ENCODE data around the gene CDH6. TPM values are rescaled to one million over a fixed set of nuclear protein-coding genes. Genes with fewer than 3 reads are reported as not detected.

CDH6 gene
- total and polyA plus RNA-seq, 2 of the 13 experiments (the other 11 are each of a cell fraction or from before 2014, with no cell fraction given) = not detected

DNA sequence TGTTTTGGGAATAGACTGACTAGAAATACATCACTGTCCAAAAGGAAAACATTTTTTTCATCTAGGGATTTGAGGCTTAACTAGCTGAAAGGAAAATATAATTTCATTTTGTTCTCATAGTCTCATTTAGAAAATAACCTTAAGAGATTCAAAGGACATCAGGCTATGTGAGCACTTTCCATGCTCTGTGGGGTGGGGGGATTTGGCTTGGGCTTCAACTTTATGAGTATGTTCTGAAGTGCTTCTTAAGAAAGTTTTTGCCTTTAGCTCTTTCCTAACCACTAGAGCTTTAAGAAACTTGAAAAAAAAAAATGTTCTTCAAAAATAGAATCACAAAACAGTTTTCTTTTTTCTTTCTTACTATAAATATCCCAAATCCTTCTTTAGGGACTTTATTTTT, 17.6 kb downstream of the CDH6 start:
- intact Hi-C loops (cut with micrococcal nuclease; ENCODE audit: unreplicated experiment) (no loop called here), in situ Hi-C loops (cut with HindIII; ENCODE audit: extremely low pct_ligation_motif_present, low pct_unique_long_range_greater_than_20kb) (loop anchor here (25.0 kb wide), 1 partner anchor 799 kb away; no protein-coding TSS in a partner anchor)
- H3K4me2 ChIP-seq (ENCODE audit: low read depth, low read length) = no peak overlapping the region
- no peaks in the 10 kb centered on the region for H3K9me3 ChIP-seq (ENCODE audit: low read length)
- H3K27ac ChIP-seq (ENCODE audit: extremely low read length, insufficient read depth, low read length) = no peak overlapping the region
- ChIA-PET CTCF (ENCODE audit: low intra/inter-chr PET ratio, low total read pairs) (no interaction called here), POLR2A (no interaction called here)
- FAIRE-seq = no peak
- H3K27me3 ChIP-seq (ENCODE audit: control insufficient read depth in 1 of 2, insufficient read depth in 2 of 2, low read length in 2 of 2) = no peaks in the 10 kb centered on the region
- H4K20me1 ChIP-seq (ENCODE audit: insufficient read depth, low read length) = no peaks in the 10 kb centered on the region
- no peaks in the 10 kb centered on the region for H3K4me1 ChIP-seq (ENCODE audit: insufficient read depth, low read length)
- DNase-seq (ENCODE audit: low spot score) = no peak
- no peak overlapping the region for H3K9ac ChIP-seq (ENCODE audit: insufficient read depth, low read depth, low read length)
- no peak overlapping the region for H3K4me3 ChIP-seq (replicated peaks in 1 of 3; ENCODE audit: insufficient read depth in 1 of 3, low read depth in 2 of 3, low read length in 3 of 3)
- H3K36me3 ChIP-seq (replicated peaks in 1 of 2; ENCODE audit: control insufficient read depth in 1 of 2, insufficient read depth in 2 of 2, low read length in 2 of 2) = no peaks in the 10 kb centered on the region
- ATAC-seq = no peak
- no peaks in the 10 kb centered on the region for H3K79me2 ChIP-seq (ENCODE audit: insufficient read depth, low read length)
- no TSS peak for BruUV-seq (replicated peaks)
- TF ChIP-seq POLR2AphosphoS5 (IDR thresholded peaks at IDR 0.05; ENCODE audit: low read depth, low read length) = no peak
- no peak for TF ChIP-seq U2AF2 (IDR thresholded peaks at IDR 0.05; ENCODE audit: low read depth, low read length)
- TF ChIP-seq, protein P1, sequence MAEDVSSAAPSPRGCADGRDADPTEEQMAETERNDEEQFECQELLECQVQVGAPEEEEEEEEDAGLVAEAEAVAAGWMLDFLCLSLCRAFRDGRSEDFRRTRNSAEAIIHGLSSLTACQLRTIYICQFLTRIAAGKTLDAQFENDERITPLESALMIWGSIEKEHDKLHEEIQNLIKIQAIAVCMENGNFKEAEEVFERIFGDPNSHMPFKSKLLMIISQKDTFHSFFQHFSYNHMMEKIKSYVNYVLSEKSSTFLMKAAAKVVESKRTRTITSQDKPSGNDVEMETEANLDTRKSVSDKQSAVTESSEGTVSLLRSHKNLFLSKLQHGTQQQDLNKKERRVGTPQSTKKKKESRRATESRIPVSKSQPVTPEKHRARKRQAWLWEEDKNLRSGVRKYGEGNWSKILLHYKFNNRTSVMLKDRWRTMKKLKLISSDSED (CRISPR knock-in tag; IDR thresholded peaks at IDR 0.05) = no peak
- H2AFZ ChIP-seq (ENCODE audit: low read length) = no peak overlapping the region

- WGBS (ENCODE audit: low lambda C conversion rate) = 22% methylated on average over 4 of the region's 4 CpGs
- no peaks in the 10 kb centered on the region for H4K20me1 ChIP-seq (ENCODE audit: insufficient read depth, low read length)
- no peaks in the 10 kb centered on the region for H3K79me2 ChIP-seq (ENCODE audit: insufficient read depth, low read length)
- no peak overlapping the region for H3K4me3 ChIP-seq (replicated peaks in 1 of 3; ENCODE audit: insufficient read depth in 1 of 3, low read depth in 2 of 3, low read length in 3 of 3)
- ChIA-PET CTCF (ENCODE audit: low intra/inter-chr PET ratio, low total read pairs) (no interaction called here), POLR2A (no interaction called here)
- no peak overlapping the region for H2AFZ ChIP-seq (ENCODE audit: low read length)
- intact Hi-C loops (cut with micrococcal nuclease; ENCODE audit: unreplicated experiment) (no loop called here), in situ Hi-C loops (cut with HindIII; ENCODE audit: extremely low pct_ligation_motif_present, low pct_unique_long_range_greater_than_20kb) (loop anchor here (25.0 kb wide), 1 partner anchor 801 kb away; no protein-coding TSS in a partner anchor)
- ATAC-seq = no peak
- FAIRE-seq = no peak
- no peak overlapping the region for H3K4me2 ChIP-seq (ENCODE audit: low read depth, low read length)
- H3K9ac ChIP-seq (ENCODE audit: insufficient read depth, low read depth, low read length) = no peak overlapping the region
- no peaks in the 10 kb centered on the region for H3K9me3 ChIP-seq (ENCODE audit: low read length)
- no TSS peak for BruUV-seq (replicated peaks)
- no peaks in the 10 kb centered on the region for H3K27me3 ChIP-seq (ENCODE audit: control insufficient read depth in 1 of 2, insufficient read depth in 2 of 2, low read length in 2 of 2)
- no peak overlapping the region for H3K27ac ChIP-seq (ENCODE audit: extremely low read length, insufficient read depth, low read length)
- H3K4me1 ChIP-seq (ENCODE audit: insufficient read depth, low read length) = peaks cover under 1% of the 10 kb centered on the region; the same call in 1 of the 2 replicates
- no peak for DNase-seq (ENCODE audit: low spot score)
- no peaks in the 10 kb centered on the region for H3K36me3 ChIP-seq (replicated peaks in 1 of 2; ENCODE audit: control insufficient read depth in 1 of 2, insufficient read depth in 2 of 2, low read length in 2 of 2)
- TF ChIP-seq DNMT3B (CRISPR knock-in tag; conservative IDR thresholded peaks at IDR 0.05) = no peak
- TF ChIP-seq CREB1 (IDR thresholded peaks at IDR 0.05) = no peak
- no peak for TF ChIP-seq CREB1 (CRISPR knock-in tag; IDR thresholded peaks at IDR 0.05)
- no peak for TF ChIP-seq CBFB (CRISPR knock-in tag; IDR thresholded peaks at IDR 0.05)
- TF ChIP-seq KLF16 (CRISPR knock-in tag; IDR thresholded peaks at IDR 0.05) = no peak
- TF ChIP-seq RBAK (CRISPR knock-in tag; IDR thresholded peaks at IDR 0.05) = no peak
- TF ChIP-seq ZNF780A (CRISPR knock-in tag; IDR thresholded peaks at IDR 0.05) = no peak
- TF ChIP-seq SAP130 (CRISPR knock-in tag; IDR thresholded peaks at IDR 0.05; ENCODE audit: low read depth) = no peak
- no peak for TF ChIP-seq ZNF766 (CRISPR knock-in tag; IDR thresholded peaks at IDR 0.05; ENCODE audit: borderline replicate concordance)
- TF ChIP-seq ZNF292 (CRISPR knock-in tag; IDR thresholded peaks at IDR 0.05; ENCODE audit: borderline replicate concordance, low read depth) = no peak
- TF ChIP-seq TGIF2 (CRISPR knock-in tag; IDR thresholded peaks at IDR 0.05) = no peak
- TF ChIP-seq POLR2AphosphoS5 (IDR thresholded peaks at IDR 0.05; ENCODE audit: low read depth, low read length) = no peak
- TF ChIP-seq ZNF232 (CRISPR knock-in tag; IDR thresholded peaks at IDR 0.05; ENCODE audit: borderline replicate concordance) = no peak
- TF ChIP-seq MIER3 (CRISPR knock-in tag; IDR thresholded peaks at IDR 0.05; ENCODE audit: borderline replicate concordance) = no peak
- no peak for TF ChIP-seq SYNCRIP (IDR thresholded peaks at IDR 0.05; ENCODE audit: insufficient read depth, low read depth, low read length)
- no peak for TF ChIP-seq ISX (CRISPR knock-in tag; conservative IDR thresholded peaks at IDR 0.05)
- no peak for TF ChIP-seq TCF7L2 (IDR thresholded peaks at IDR 0.05; ENCODE audit: low read depth, low read length)
These were observed 19.8 kb downstream of the CDH6 start for GRCh38 chr5:31213257-31213656.
